Left ventricle myocardium inferior (tissue), 1 donor: ENCODE results near the gene SULT4A1. TPM values are rescaled to one million over a fixed set of nuclear protein-coding genes. Genes with fewer than 3 reads are reported as not detected.

Source experiments
- DNase-seq: peaks from one replicate; pipeline ENCODE4 v3.0.0-alpha.2; 2020
- H3K27ac ChIP-seq: fragments of 200-600 bp; replicated peaks from 2 replicates; pipeline ENCODE4 v1.8.0; 2021
- H3K27me3 ChIP-seq: fragments of 200-600 bp; 2 replicates; pipeline ENCODE4 v1.8.0; 2021; ENCODE audit warnings: low read depth
- H3K36me3 ChIP-seq: fragments of 200-600 bp; 2 replicates; pipeline ENCODE4 v1.8.0; 2021
- H3K4me1 ChIP-seq: fragments of 200-600 bp; 2 replicates; pipeline ENCODE4 v1.8.0; 2021
- H3K4me3 ChIP-seq: fragments of 200-600 bp; 2 replicates; pipeline ENCODE4 v1.8.0; 2021; ENCODE audit warnings: mild to moderate bottlenecking, moderate library complexity
- H3K9me3 ChIP-seq: fragments of 200-600 bp; replicated peaks from 2 replicates; pipeline ENCODE4 v1.8.0; 2021
- intact Hi-C: fragments of 100-400 bp; cut with micrococcal nuclease; formaldehyde crosslinking; loops from one replicate; pipeline ENCODE4 v1.11.0; 2022
- total RNA-seq: library from RNA; stranded (reverse); fragmentation: NEBNext Ultra II Directional; extraction: Animal tissue kit (Norgen Biotek cat#: 25700); gene quantifications from one replicate; pipeline ENCODE4 v1.2.1, GENCODE V29; 2021
- TF ChIP-seq, protein P1 (sequence below): fragments of 200-600 bp; IDR thresholded peaks from 2 replicates; pipeline ENCODE4 v1.8.0; 2021; ENCODE audit warnings: antibody characterized with exemption, mild to moderate bottlenecking, borderline replicate concordance
- donor health status: DM: no; HTN: yes; CAD: no; lungs with severe emphysema.

Gene SULT4A1
- total RNA-seq, 1 donor from 2014 or later = 0.08 TPM

DNA sequence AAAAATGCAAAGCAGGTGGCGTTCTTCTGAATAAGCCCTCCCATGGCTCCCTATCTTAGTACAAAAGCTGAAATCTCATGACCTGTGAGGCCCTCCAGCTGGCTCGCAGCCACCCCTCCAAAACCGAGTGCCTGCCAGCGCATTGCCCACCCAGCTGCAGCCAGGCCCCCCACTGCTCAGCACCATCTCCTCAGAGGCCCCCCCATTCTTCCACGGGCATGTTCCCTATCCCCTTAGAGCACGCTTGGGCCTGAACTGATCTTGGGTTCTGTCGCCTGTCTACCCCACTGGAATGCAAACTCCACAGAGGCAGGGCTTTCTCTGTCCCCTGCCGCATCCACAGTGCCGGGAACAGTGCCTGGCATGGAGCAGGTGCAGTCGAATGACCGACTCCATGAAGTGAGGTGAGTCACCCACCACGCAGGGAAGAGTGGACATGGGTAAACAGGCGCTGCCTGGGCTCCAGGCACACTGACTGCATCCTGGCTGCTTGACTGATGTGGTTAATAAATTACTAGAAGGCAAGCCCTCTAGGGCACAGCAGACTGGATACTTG is 38.9 kb downstream of the SULT4A1 start:
- Histone ChIP-seq H3K27ac (no peak overlapping the region), H3K9me3 (no peaks in the 10 kb centered on the region), H3K4me1 (peaks cover under 1% of the 10 kb centered on the region), H3K36me3 (no peaks in the 10 kb centered on the region), H3K4me3 (no peak overlapping the region), H3K27me3 (peaks cover 49% of the 10 kb centered on the region)
- intact Hi-C loops = no loop called here
- DNase-seq = no peak
- TF ChIP-seq, protein P1, sequence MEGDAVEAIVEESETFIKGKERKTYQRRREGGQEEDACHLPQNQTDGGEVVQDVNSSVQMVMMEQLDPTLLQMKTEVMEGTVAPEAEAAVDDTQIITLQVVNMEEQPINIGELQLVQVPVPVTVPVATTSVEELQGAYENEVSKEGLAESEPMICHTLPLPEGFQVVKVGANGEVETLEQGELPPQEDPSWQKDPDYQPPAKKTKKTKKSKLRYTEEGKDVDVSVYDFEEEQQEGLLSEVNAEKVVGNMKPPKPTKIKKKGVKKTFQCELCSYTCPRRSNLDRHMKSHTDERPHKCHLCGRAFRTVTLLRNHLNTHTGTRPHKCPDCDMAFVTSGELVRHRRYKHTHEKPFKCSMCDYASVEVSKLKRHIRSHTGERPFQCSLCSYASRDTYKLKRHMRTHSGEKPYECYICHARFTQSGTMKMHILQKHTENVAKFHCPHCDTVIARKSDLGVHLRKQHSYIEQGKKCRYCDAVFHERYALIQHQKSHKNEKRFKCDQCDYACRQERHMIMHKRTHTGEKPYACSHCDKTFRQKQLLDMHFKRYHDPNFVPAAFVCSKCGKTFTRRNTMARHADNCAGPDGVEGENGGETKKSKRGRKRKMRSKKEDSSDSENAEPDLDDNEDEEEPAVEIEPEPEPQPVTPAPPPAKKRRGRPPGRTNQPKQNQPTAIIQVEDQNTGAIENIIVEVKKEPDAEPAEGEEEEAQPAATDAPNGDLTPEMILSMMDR = no peak

DNA sequence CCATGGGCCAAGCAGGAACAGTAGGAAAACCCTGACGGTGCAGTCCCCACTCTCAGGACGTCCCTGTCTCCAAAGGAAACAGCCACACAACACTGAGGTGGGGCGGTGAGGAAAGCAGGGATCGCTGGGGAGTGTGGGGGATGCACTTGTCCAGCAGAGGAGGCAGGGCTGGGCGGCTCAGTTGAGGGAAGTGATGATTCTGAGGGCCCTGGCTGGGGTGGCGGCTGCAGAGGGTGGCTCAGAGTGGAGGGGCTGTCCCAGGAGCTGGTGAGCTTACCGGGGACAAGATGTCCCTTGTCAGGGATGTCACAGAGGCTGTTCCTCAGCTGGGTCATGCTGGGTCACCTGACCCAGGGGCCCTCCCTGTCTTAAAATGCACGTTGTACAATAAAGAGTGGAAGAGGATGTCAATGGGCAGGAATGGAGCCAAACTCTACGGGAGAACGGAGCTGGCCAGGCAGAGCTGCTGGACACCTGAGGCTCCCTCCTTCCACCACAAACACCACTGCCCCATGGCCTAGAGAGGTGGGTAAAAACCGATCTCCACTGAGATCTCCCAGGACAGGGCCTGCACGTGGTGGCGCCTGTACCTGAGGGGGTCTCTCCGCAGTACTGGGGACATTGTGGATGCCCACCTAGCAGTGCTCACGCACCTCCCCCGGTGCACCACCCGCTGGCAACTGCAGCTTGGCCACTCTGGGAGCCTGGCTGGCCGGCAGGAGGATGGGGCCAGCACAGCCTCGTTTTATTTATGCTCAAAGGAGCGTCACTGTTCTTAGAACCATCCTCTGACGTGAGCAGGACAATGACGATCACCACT is 40.5 kb downstream of the SULT4A1 start:
- TF ChIP-seq, protein P1 = no peak
- Histone ChIP-seq H3K36me3 (no peaks in the 10 kb centered on the region), H3K9me3 (no peaks in the 10 kb centered on the region), H3K4me3 (no peak overlapping the region), H3K4me1 (no peaks in the 10 kb centered on the region), H3K27me3 (peaks cover 49% of the 10 kb centered on the region), H3K27ac (no peak overlapping the region)
- DNase-seq = no peak
- intact Hi-C loops = no loop called here

DNA sequence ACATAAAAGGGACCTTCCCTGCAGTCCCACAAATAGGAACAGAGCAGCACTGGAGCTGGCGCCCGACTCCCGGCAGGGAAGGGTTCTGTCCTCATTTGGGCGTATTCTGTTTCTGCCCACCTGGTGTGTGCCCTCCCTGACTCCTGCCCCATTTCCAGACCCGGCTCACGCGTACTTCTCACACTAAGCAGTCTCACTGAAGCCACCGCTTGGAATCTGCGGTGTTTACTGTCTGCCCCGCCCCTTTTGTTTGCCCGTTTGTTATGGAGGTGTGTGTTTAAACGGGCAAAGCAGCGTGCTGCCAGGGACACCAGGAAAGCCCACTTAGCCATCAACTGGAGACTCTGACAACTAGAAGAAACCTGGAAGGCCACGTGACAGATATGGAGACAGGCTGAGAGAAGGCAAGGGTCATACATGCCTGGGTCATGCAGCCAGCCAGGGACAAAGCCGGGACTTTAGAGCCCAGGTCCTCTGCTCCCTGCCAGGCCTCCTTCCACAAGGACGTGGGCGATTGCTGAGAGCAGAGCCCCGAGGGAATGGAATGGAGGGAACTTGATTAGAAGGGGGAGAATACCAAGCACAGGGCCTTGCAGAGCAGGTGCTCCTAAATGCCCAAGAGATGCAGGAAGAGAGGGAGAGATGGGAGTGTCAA is 41.5 kb downstream of the SULT4A1 start:
- Histone ChIP-seq H3K4me3 (no peak overlapping the region), H3K36me3 (no peaks in the 10 kb centered on the region), H3K9me3 (no peaks in the 10 kb centered on the region), H3K27me3 (peaks cover 49% of the 10 kb centered on the region), H3K27ac (no peak overlapping the region), H3K4me1 (no peaks in the 10 kb centered on the region)
- intact Hi-C loops = no loop called here
- TF ChIP-seq, protein P1 = no peak
- DNase-seq = no peak

DNA sequence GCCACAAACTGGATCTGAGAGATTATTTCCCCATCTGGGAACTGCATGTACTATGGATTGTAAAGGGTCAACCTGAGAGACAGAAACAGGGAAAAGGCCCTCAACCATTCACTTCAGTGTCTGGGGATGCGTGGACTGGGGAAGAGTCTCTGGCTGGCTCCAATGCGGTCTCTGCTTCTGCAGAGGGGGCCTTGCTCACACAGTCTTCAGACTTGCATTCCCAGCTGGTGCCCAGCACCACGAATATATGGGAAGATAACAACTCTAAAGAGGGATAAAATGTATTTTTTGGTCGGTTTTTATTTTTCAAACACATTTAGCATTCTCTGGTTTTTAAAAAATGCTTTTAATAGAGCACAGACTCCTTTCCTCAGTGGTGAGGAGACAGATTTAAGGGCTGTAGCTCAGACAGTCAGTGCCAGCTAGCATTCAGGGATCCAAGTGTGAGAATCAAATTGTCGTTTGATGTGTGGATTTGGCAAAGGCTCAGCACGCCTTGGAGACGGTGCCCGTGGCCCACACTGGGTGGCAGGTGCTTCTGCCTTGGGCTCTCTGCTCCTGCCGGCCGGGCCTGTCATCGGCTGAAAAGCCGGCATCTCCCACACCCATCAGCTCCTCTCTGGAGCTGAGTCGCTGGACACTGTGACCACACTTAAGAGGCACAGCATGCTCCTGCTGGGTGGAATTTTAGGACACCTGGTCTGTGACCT is 42.2 kb downstream of the SULT4A1 start:
- Histone ChIP-seq H3K9me3 (no peaks in the 10 kb centered on the region), H3K4me3 (no peak overlapping the region), H3K36me3 (no peaks in the 10 kb centered on the region), H3K27me3 (peaks cover 49% of the 10 kb centered on the region), H3K27ac (no peak overlapping the region), H3K4me1 (no peaks in the 10 kb centered on the region)
- TF ChIP-seq, protein P1 = no peak
- DNase-seq = no peak
- intact Hi-C loops = no loop called here

DNA sequence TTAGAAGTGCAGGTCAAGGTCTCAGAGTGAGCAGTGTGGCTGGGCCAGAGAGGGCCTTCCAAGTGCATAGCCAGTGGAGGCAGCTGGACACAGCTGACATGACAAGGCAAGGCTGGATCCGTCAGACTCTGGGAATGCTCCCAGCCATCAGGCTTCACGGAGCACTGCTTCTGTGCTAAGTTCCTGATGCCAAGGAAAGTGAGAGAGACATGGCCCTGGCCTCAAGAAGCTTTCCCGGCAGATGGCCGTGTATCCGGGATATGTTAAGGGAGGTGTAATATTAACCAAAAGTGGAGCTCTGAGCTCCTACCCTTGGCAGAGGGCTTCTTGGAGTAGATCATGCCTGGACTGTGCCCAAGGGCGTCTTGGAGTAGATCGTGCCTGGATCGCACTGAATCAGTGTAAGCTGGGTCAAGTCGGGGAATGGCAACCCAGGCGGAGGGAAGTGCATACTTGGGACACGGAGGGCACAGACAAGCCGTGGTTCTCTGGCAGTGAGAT is 42.8 kb downstream of the SULT4A1 start:
- no peaks in the 10 kb centered on the region for H3K36me3 ChIP-seq
- intact Hi-C loops = no loop called here
- TF ChIP-seq, protein P1 = no peak
- no peak for DNase-seq
- H3K4me1 ChIP-seq = no peaks in the 10 kb centered on the region
- H3K9me3 ChIP-seq = no peaks in the 10 kb centered on the region
- peaks cover 43% of the 10 kb centered on the region for H3K27me3 ChIP-seq
- H3K4me3 ChIP-seq = no peak overlapping the region
- no peak overlapping the region for H3K27ac ChIP-seq
